ENCODE measurements around the gene KLHL35.
"Not testable (repeated sequence)": the region's sequence is repeated elsewhere in the genome, so short reads cannot be mapped to it uniquely, and the experiment has no call there.

KLHL35 gene

DNA sequence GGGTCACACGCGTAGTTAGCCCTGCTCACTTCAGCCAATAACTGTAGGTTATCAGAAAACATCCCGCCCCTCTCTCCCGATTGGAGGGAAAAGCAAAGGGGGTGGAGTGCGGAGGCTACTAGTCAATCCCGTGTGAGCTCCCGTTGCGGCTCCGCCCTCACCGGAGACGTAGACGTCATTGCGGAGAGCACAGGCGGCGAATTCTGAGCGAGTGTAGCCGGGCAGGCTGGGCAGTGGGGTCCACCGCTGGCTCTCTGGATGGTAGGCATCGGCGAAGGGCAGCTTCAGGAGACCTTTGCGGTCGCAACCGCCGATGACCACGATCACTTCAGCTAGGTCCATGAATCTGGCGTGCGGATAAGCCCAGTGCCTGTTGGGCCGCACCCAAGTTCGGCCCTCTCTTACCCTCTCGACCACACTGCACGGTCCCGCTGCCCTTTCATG, 4.7 kb downstream of the KLHL35 start:
- in situ Hi-C loops (cut with MboI; ENCODE audit: low sequenced_read_pairs) = no loop called here

DNA sequence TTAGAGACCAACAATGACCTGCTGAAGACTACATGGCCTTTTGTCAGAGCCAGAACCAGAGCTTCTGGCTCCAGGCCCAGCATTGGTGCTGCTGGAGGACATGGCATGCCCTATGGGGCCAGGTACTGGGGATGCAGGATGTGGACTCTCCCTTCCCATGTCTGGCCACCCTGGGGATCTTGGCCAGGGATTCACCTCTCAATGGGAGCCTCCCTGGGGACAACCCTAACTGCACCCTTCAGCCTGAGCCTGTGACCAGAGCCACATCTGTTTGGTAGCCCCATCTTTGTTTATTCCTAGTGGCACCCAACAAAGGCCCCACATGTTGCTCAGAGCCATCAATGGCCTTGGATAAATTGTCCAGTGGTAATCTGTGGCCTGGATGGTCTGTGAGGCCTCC, 5.8 kb downstream of the KLHL35 start:
- in situ Hi-C loops (cut with MboI; ENCODE audit: low sequenced_read_pairs) = no loop called here

GRCh38 chr11:75426720-75427086, 6.3 kb downstream of the KLHL35 start:
- in situ Hi-C loops (cut with MboI; ENCODE audit: low sequenced_read_pairs) = no loop called here

- in situ Hi-C loops (cut with MboI; ENCODE audit: low sequenced_read_pairs) = no loop called here
These were observed 7.6 kb downstream of the KLHL35 start for GRCh38 chr11:75425422-75425821.

DNA sequence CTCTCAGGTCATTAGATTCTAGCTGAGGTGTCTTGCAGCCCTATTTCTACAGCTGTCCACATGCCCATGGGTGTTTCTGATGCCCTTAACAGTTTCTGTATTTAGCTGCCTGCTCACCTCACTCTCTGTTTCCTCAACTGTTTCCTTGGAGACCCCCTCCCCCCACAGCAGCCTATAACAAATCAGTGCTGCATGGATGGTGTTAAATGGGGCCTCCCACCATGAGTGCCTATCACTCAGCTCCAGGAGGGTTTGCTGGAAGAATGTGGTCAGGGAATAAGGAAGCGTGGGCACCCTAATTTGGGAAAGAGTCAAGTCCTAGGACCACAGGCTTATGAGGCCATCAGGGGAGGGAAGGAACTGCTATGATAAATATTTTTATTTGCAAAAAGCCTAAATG, 8.6 kb downstream of the KLHL35 start:
- in situ Hi-C loops (cut with MboI; ENCODE audit: low sequenced_read_pairs) = no loop called here

DNA sequence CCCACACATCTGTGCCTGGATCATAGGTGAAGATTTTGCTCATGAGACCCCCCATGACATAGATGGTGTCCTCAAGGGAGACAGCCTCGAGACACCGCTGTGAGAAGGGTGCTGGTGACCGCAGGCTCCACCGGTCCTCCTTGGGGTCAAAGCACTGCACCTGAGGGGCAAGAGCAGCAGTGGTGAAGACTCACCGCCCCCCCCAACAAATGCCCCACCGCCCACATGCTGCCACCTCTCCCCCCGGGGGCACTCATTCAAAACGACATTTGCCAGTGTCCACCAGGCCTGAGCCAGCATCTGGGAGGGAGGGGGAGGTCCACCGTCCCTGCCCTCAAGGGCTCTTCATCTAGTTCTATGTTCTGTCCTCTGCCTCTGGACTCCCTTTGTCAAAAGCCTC, 9.3 kb downstream of the KLHL35 start:
- in situ Hi-C loops (cut with MboI; ENCODE audit: low sequenced_read_pairs) = no loop called here

GRCh38 chr11:75422248-75423231, 10.5 kb downstream of the KLHL35 start:
- in situ Hi-C loops (cut with MboI; ENCODE audit: low sequenced_read_pairs) = no loop called here

DNA sequence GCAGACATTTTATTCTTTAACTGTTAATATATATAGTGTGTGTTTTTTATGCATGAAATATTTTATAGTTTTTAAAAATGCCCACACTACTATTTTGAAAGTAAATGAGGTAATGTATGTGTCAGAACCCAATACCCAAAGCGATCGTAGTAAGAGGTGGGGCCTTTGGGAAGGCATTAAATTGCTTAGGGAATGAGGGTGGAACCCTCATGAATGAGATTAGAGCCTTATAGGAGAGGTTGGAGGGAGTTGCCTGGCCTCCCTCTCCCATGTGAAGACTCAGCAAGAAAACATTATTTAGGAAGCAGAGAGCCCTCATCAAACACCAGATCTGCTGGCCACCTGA, 11.1 kb downstream of the KLHL35 start:
- in situ Hi-C loops (cut with MboI; ENCODE audit: low sequenced_read_pairs) = no loop called here

DNA sequence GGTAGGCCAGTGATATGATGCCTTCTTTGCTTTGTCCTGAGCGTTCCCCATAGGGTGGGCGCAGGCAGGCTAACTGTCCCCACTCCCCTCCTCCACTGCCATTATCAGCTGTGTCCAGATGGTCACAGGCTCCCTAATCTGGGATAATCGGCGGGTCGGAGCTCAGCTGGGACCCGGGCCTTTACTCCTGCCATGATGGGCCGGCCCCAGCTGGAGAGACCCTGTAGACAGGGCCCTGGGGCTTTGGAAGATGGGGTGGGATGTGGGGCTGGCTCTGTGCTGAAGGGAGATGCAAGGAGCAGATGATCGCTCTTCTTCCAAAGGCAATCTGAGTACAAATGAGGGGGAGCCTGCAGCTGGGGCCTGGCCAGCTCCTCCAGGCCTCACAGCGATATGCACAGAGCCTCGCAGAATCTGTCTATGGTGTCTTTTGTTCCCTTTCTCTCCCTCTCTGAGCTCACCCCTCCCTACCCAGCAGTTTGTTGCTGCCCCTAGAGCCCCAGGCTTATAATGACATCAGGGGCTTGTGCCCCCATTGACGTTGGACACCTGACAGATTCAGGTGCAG, 11.9 kb downstream of the KLHL35 start:
- in situ Hi-C loops (cut with MboI; ENCODE audit: low sequenced_read_pairs) = no loop called here

DNA sequence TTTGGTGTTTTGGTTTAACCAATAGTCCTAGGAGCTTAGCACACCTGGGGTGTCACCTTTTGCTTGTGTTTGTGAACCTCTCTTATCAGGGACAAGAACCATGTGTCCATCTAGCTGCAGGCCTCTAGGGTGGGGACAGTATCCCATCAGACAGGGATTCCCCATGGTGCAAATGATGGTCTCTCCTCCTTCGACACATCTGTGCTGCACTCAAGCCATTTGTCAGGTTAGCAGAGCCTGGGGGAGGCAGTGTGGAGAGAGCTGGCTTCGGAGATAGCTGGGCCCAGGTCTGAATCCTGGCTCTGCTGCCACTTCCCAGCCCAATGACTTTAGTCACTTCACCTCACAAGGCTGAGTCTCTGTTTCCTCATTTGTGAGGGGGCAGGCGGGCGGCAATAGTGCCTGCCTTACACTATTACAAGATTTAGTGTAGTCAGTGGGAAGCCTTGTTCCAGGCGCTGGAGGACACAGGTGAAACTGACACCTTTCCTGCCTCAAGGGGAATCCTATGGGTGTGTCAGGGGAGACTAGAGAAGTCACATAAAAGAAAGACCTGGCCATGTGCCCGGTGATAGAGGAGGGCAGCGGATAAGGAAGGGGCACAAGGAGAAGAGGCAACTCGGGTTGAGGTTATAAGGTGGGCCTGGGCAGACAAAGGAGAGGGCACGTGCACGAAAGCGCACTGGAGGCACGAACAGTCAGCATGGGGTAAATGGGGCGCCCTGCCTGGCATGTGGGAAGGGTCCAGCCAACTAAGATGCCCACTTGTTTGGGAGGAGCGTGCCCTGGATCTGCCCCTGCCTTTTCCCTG, 12.6 kb downstream of the KLHL35 start:
- in situ Hi-C loops (cut with MboI; ENCODE audit: low sequenced_read_pairs) = no loop called here

- in situ Hi-C loops (cut with MboI; ENCODE audit: low sequenced_read_pairs) = no loop called here
These were observed 19.1 kb downstream of the KLHL35 start for GRCh38 chr11:75413864-75414263.

DNA sequence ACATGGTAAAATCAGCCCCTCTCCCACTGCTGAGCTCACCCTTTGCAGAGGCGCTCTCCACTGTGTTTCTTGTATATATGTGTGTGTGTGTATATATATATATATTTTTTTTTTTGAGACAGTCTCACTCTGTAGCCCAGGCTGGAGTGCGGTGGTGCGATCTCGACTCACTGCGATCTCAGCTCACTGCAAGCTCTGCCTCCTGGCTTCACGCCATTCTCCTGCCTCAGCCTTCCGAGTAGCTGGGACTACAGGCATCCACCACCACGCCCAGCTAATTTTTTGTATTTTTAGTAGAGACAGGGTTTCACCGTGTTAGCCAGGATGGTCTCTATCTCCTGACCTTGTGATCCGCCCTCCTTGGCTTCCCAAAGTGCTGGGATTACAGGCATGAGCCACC, 19.9 kb downstream of the KLHL35 start:
- in situ Hi-C loops (cut with MboI; ENCODE audit: low sequenced_read_pairs) = not testable (repeated sequence)

GRCh38 chr11:75409971-75410370, 23.0 kb downstream of the KLHL35 start:
- in situ Hi-C loops (cut with MboI; ENCODE audit: low sequenced_read_pairs) = not testable (repeated sequence)

- in situ Hi-C loops (cut with MboI; ENCODE audit: low sequenced_read_pairs) = no loop called here
These were observed 24.1 kb downstream of the KLHL35 start for GRCh38 chr11:75408957-75409219.

DNA sequence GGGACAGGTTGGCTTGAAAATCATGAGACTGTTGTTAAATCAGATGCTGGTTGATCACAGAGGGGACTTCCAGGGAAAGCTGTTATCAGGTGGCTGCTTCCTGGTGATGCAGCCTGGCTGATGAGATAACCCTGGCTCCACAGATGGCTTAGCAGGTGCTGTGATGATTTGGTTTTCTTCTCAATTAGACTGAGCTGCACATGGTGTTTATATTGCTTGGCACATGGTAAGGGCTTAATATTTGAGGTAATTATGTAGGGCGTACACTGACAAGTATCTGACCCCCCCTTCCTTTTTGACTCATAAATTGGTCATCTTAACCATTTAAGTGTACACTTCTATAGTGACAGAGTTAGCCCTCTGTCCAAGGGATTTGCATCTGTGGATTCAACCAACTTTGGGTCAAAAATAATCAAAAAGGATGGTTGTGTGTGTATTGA, 26.6 kb downstream of the KLHL35 start:
- in situ Hi-C loops (cut with MboI; ENCODE audit: low sequenced_read_pairs) = no loop called here

DNA sequence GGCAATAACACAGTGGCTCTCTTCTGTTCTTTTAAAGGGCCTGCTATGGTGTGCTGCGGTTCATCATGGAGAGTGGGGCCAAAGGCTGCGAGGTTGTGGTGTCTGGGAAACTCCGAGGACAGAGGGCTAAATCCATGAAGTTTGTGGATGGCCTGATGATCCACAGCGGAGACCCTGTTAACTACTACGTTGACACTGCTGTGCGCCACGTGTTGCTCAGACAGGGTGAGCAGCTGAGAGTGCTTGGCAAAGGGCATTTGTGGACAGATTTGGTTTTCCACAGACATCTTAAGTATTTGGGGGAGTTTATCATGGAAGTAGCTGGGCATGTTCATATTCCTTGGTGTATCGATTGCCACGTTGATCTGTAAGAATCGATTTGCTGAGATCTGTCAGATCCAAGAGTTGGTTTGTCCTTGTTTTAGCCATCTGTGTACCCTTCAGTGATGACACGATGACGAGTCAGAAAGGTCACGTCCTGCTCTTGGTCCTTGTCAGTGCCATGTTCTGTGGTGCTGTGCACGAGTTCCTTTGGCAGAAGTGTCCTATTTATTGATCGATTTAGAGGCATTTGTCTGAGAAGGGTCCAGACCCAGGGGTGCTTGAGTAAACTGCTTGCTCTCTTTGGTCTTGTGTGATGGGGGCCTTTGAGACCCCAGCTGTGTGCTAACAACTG, 28.9 kb downstream of the KLHL35 start:
- in situ Hi-C loops (cut with MboI; ENCODE audit: low sequenced_read_pairs) = no loop called here

- in situ Hi-C loops (cut with MboI; ENCODE audit: low sequenced_read_pairs) = no loop called here
These were observed 30.0 kb downstream of the KLHL35 start for GRCh38 chr11:75403037-75403436.

- in situ Hi-C loops (cut with MboI; ENCODE audit: low sequenced_read_pairs) = no loop called here
These were observed 30.8 kb downstream of the KLHL35 start for GRCh38 chr11:75402002-75402773.

DNA sequence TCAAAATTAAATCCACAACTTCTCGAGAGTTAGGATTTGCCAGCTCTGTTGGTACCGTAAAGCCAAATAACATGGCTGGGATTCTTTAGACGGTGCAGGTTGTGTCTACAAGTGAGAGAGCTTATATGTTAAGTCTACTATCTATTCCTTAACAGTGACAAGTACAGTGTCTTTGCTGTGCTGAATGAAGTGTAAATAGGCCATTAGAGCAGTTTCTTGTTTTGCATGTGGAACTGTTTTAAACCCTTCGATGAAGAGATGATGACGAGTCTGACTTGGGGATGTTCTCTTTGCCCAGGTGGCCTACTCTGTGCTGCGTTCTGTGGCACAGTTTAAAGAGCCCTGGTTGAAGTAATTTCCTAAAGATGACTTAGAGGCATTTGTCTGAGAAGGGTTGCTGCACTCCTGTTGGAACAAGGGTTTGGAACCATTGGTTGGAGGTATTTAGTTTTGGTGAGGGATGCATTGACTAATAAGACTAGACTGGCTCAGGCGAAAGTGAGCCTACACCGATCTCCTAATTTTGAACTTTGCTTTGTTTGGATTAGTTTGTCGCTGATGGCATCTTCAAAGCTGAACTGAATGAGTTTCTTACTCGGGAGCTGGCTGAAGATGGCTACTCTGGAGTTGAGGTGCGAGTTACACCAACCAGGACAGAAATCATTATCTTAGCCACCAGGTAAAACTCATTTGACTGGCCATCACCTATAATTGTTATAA, 32.7 kb downstream of the KLHL35 start:
- in situ Hi-C loops (cut with MboI; ENCODE audit: low sequenced_read_pairs) = no loop called here

Measured in HL-60/S4 treated with phorbol 12-myristate 13-acetate at 8.2 ng/mL for 4 days and 3 days (cell line).